HepG2 (cell line): Measurements from ENCODE around the gene AEBP1. TPM values are rescaled to one million over a fixed set of nuclear protein-coding genes. Genes with fewer than 3 reads are reported as not detected.

ENCODE experiments used
- ELK4 ChIP-seq: sonication (generic); formaldehyde crosslinking; IDR thresholded peaks from 2 replicates; pipeline ENCODE4 v1.9.0; 2021; ENCODE audit warnings: missing genetic modification reagents, borderline replicate concordance
- FOXA1 ChIP-seq, 2 experiments: fragments of 450-650 bp in 1 of 2; sonication (generic) in 1 of 2; formaldehyde crosslinking in 1 of 2; IDR thresholded peaks; 2 replicates each; pipeline versions ENCODE4 v1.4.0 to v1.6.1; 2016 to 2020; ENCODE audit warnings: missing genetic modification reagents in 1 of 2
- FOXP1 ChIP-seq, 2 experiments: fragments of 450-650 bp in 1 of 2; IDR thresholded peaks; 2 replicates each; pipeline ENCODE4 v1.6.1; 2017 to 2018; ENCODE audit warnings: antibody characterized with exemption in 1 of 2
- HDAC2 ChIP-seq: sonication (generic); formaldehyde crosslinking; IDR thresholded peaks from 2 replicates; pipeline ENCODE4 v1.4.0; 2020; ENCODE audit warnings: missing genetic modification reagents
- MLXIP ChIP-seq: sonication (generic); formaldehyde crosslinking; IDR thresholded peaks from 2 replicates; pipeline ENCODE4 v1.9.0; 2021; ENCODE audit warnings: missing genetic modification reagents, borderline replicate concordance
- POGK ChIP-seq: sonication (generic); formaldehyde crosslinking; conservative IDR thresholded peaks from 2 replicates; pipeline ENCODE4 v1.8.0; 2022; ENCODE audit warnings: mild to moderate bottlenecking, moderate library complexity, missing genetic modification reagents
- SKI ChIP-seq: fragments of 450-650 bp; IDR thresholded peaks from one replicate; pipeline ENCODE4 v1.6.1; 2018; ENCODE audit warnings: mild to moderate bottlenecking; ENCODE audit not compliant: partially characterized antibody
- SKIL ChIP-seq: sonication (generic); formaldehyde crosslinking; IDR thresholded peaks from 2 replicates; pipeline ENCODE4 v1.8.0; 2022; ENCODE audit warnings: missing genetic modification reagents, mild to moderate bottlenecking, moderate library complexity, borderline replicate concordance
- SPEN ChIP-seq: sonication (generic); formaldehyde crosslinking; IDR thresholded peaks from 2 replicates; pipeline ENCODE4 v1.5.1; 2020; ENCODE audit warnings: low read depth, mild to moderate bottlenecking, missing genetic modification reagents
- XRCC5 ChIP-seq: fragments of 200-400 bp; formaldehyde crosslinking; optimal IDR thresholded peaks from 2 replicates; pipeline ENCODE3; 2017; ENCODE audit warnings: mild to moderate bottlenecking, low read length
- ZFP36L1 ChIP-seq: sonication (generic); formaldehyde crosslinking; IDR thresholded peaks from 2 replicates; pipeline ENCODE4 v1.8.0; 2022; ENCODE audit warnings: mild to moderate bottlenecking, missing genetic modification reagents, moderate library complexity
- ZFY ChIP-seq: sonication (generic); formaldehyde crosslinking; IDR thresholded peaks from 2 replicates; pipeline ENCODE4 v1.4.0; 2020; ENCODE audit warnings: missing genetic modification reagents
- ZFYVE20 ChIP-seq: sonication (generic); formaldehyde crosslinking; IDR thresholded peaks from 2 replicates; pipeline ENCODE4 v1.8.0; 2023; ENCODE audit warnings: low read depth, mild to moderate bottlenecking, moderate library complexity, missing genetic modification reagents, borderline replicate concordance
- ZSCAN29 ChIP-seq: sonication (generic); formaldehyde crosslinking; conservative IDR thresholded peaks from 2 replicates; pipeline ENCODE4 v1.4.0; 2020; ENCODE audit warnings: mild to moderate bottlenecking, missing genetic modification reagents
- polyA plus RNA-seq, 8 experiments: library from polyadenylated mRNA; depleted of rRNA in 3 of 8; stranded (reverse) in 7 of 8; unstranded in 1 of 8; fragments of >200 nt; fragmentation: Illumina TruSeq in 4 of 8; extraction: Trizol in 4 of 8; gene quantifications; 2 replicates each; pipeline versions ENCODE4 v1.2.1 to v1.2.3, GENCODE V29; 2011 to 2016; ENCODE audit warnings: low read depth in 4 of 8, missing spikeins in 1 of 8, mixed read lengths in 1 of 8; ENCODE audit not compliant: insufficient read depth in 1 of 8
- total RNA-seq, 5 experiments: library from RNA; depleted of rRNA; stranded (reverse); fragments of >200 nt; fragmentation: Illumina TruSeq; extraction: Trizol; gene quantifications; 2 replicates each; pipeline ENCODE4 v1.2.3, GENCODE V29; 2016; ENCODE audit warnings: low read depth in 1 of 5
- TF ChIP-seq, protein P1 (sequence below): IDR thresholded peaks from 2 replicates; pipeline ENCODE4 v1.6.1; 2016; ENCODE audit warnings: mild to moderate bottlenecking

AEBP1 gene
- total and polyA plus RNA-seq, 2 of the 13 experiments (the other 11 are each of a cell fraction or from before 2014, with no cell fraction given): 0.22 to 0.55 TPM

GRCh38 chr7:44071726-44072363, 32.3 kb upstream of the AEBP1 start (continued):
- TF ChIP-seq, protein P1, sequence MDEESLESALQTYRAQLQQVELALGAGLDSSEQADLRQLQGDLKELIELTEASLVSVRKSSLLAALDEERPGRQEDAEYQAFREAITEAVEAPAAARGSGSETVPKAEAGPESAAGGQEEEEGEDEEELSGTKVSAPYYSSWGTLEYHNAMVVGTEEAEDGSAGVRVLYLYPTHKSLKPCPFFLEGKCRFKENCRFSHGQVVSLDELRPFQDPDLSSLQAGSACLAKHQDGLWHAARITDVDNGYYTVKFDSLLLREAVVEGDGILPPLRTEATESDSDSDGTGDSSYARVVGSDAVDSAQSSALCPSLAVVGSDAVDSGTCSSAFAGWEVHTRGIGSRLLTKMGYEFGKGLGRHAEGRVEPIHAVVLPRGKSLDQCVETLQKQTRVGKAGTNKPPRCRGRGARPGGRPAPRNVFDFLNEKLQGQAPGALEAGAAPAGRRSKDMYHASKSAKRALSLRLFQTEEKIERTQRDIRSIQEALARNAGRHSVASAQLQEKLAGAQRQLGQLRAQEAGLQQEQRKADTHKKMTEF (CRISPR knock-in tag): peak; percentile 32; the same call in 1 of the 2 replicates
- TF ChIP-seq ZFY (CRISPR knock-in tag): 0 out of 2 replicates have a peak, but pooled peaks have one; percentile 9
- 0 out of 2 replicates have a peak, but pooled peaks have one; percentile 15 for TF ChIP-seq HDAC2 (CRISPR knock-in tag)
- TF ChIP-seq ZFP36L1 (CRISPR knock-in tag): 0 out of 2 replicates have a peak, but pooled peaks have one; percentile 32
- no peak for TF ChIP-seq ELK4 (CRISPR knock-in tag)
- TF ChIP-seq POGK (CRISPR knock-in tag): 0 out of 2 replicates have a peak, but pooled peaks have one; percentile 7
- no peak for TF ChIP-seq MLXIP (CRISPR knock-in tag)
- TF ChIP-seq ZSCAN29: 0 out of 2 replicates have a peak, but pooled peaks have one; percentile 57
- TF ChIP-seq FOXP1 (IDR thresholded peaks at IDR 0.05): no peak
- peak; percentile 26; the same call in 1 of the 2 replicates for TF ChIP-seq FOXP1 (CRISPR knock-in tag; IDR thresholded peaks at IDR 0.05)
- TF ChIP-seq SPEN (CRISPR knock-in tag): no peak
- no peak for TF ChIP-seq ZFYVE20
- TF ChIP-seq FOXA1 (IDR thresholded peaks at IDR 0.05): no peak
- 0 out of 2 replicates have a peak, but pooled peaks have one; percentile 32 for TF ChIP-seq FOXA1 (CRISPR knock-in tag; IDR thresholded peaks at IDR 0.05)
- peak; percentile 12 for TF ChIP-seq SKI
- no peak for TF ChIP-seq XRCC5
- no peak for TF ChIP-seq SKIL (CRISPR knock-in tag)
